GM18517 (cell line): ENCODE results near the gene PLA2G5.
"Not testable (repeated sequence)": the region's sequence is repeated elsewhere in the genome, so short reads cannot be mapped to it uniquely, and the experiment has no call there.

Experiments used
- ATAC-seq: cut with Tn5 transposase; IDR thresholded peaks from one replicate; pipeline ENCODE4 v1.9.1; 2021; ENCODE audit warnings: mild to moderate bottlenecking, moderate library complexity; ENCODE audit not compliant: unreplicated experiment

Gene PLA2G5, protein sequence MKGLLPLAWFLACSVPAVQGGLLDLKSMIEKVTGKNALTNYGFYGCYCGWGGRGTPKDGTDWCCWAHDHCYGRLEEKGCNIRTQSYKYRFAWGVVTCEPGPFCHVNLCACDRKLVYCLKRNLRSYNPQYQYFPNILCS

GRCh38 chr1:20069874-20070273 is at the start of gene PLA2G5:
TSS of gene PLA2G5 (plus strand) at chr1:20070194. CDS start at chr1:20084831, 14,637 bp downstream.
- ATAC-seq: no peak

DNA sequence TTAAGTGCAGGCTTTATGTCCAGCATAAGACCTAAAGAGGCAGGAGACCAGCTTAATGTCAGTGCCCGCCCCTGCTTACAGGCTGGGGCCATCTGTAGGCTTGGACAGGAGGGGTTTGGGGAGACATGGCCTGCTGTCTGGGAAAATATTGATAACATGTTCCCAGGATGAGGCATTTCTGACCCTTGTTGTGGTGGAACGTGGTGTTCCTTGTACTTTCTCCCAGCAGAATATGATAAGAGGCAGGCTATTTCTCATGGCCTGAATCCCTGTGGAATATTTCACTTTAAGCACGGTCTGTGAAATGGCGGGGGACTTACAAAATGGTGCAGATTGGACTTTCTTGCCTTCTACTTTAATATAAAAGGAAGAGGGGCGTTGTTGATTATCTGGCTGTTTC is 41.9 kb upstream of the PLA2G5 start:
- no peak for ATAC-seq

DNA sequence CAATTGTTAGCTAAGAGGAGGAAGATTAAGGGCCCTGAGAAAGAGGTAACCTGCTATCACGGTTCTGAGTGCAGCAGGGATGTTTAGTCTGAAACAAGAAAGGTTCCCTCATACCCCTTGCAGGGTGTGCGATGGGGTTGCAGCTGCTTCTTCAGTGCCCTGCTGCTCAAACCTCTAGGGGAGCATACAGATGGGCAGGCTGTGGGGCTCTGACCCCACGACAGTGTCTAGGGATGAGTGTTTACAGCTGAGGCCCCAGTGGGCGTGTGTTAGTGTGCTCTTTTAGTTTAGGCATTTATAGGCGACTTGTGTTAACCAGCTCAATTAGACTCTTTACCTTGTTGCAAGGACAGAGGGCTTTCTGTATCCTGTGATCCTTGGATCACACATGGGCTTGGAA is 41.3 kb upstream of the PLA2G5 start:
- no peak for ATAC-seq

DNA sequence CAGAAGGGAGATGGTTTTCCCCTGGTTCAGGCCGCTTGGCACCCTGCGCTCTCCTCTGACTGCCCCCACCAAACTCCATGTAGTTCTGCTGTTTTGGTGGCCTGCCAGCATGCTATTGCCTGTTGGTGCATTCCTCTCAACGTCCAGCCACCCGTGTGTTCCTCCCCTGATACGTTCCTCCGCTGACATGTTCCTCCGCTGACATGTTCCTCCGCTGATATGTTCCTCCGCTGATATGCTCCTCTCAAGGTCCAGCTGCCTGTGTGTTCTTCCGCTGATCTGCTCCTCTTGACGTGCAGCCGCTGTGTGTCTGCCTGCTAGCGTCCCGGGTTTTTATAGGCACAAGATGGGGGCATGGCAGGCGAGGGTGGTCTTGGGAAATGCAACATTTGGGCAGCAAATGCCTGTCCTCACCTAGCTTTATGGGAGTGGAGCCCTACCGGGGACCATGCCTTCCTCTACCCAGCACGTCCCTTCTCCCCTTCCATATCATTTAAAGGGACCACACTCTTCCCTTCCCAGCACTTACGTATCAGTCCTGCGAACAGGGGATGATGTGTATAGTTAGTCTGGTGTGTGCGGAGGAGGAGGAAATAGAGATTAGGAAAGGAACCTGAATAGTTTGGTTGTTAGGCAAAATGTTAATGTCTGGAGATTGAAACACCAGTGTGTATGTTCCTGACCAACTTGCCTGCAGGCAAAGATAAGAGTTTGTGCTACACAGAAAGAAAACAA is 40.6 kb upstream of the PLA2G5 start:
- no peak for ATAC-seq

GRCh38 chr1:20030436-20031151 is 39.4 kb upstream of the PLA2G5 start:
- ATAC-seq: not testable (repeated sequence)

GRCh38 chr1:20031161-20031560 is 38.8 kb upstream of the PLA2G5 start:
- ATAC-seq: no peak

DNA sequence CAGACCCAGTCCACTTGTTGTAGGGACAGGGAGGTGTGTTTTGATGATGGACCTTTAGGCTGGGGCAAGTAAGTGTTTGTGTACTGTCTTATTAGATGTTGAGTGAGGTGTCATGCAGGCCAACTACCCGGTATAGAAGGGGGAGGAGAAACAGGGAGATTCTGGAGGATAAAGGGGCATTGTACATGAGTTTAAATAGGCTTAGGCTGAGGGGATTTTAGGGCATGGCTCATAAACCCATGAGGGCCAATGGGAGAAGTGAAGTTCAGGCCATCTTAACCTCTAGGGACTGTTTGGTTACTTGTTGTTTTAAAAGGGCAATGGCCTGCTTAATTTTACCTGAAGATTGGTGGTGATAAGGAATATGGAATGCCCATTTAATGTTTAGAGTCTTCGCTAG is 38.2 kb upstream of the PLA2G5 start:
- no peak for ATAC-seq

GRCh38 chr1:20032425-20032824 is 37.6 kb upstream of the PLA2G5 start:
- no peak for ATAC-seq

GRCh38 chr1:20033420-20033819 is 36.6 kb upstream of the PLA2G5 start:
- no peak for ATAC-seq

DNA sequence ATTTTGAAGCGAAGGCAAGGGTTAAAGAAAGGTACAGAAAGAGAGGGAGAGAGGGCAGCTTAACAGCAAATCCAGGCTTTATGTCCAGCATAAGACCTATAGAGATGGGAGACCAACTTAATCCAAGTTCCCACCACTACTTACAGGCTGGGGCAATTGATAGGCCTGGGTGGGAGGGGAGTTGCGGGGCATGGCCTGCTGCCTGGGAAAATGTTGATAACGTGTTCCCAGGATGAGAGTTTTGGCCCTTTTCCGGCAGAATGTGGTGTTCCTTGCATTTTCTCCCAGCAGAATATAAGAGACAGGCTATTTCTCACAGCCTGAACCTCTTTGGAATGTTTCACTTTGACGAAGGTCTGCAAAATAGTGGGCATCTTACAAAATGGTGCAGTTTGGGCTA is 34.9 kb upstream of the PLA2G5 start:
- ATAC-seq: no peak

DNA sequence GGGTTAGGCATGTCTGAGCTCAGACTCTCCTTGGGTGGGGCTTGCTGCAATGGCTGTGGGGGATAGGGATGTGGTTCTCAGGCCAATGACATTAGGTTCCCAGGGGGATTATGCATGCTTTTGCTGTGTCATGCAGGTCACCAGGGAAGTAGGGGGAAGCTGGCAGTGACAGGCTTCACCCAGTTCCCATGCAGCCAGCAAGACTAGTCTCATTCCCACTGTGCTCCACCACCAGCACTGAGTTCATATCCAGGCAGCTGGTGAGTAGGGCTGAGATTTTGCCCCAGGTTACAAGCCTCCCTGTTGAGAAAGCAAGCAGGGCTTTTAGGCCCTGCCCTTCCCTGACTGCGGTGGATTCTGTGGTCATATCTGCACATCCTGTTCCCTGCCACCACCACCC is 32.1 kb upstream of the PLA2G5 start:
- no peak for ATAC-seq

- no peak for ATAC-seq
Measured at GRCh38 chr1:20047096-20047495, 22.9 kb upstream of the PLA2G5 start.

GRCh38 chr1:20048563-20048962 is 21.4 kb upstream of the PLA2G5 start:
- no peak for ATAC-seq

DNA sequence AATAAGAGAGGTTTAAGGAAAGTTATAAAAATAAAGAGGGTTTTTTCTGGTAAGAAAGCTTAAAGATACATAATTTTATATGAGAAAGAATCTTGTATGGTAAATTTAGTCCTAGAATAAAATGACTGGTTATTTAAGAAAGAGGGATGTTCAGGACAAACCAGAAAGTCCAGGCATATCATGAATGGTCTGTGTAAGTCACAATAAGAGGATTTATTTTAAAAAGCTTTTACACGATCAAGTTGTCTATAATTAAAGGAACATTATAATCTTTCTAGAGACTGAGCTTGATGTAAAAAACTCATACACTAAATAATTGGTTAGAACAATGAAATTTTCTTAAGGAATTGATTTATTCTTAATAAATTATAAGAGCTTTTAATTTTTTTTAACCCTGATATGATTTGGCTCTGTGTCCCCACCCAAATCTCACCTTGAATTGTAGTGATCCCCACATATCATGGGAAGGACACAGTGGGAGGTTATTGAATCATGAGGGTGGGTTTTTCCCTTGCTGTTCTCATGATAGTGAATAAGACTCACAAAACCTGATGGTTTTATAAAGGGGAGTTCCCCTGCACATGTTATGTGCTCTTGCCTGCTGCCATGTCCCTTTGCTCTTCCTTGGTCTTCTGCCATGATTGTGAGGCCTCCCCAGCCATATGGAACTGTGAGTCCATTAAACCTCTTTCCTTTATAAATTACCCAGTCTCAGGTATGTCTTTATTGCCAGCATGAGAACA is 20.8 kb upstream of the PLA2G5 start:
- ATAC-seq: not testable (repeated sequence)

- no peak for ATAC-seq
Measured at GRCh38 chr1:20051218-20051829, 18.7 kb upstream of the PLA2G5 start.

- ATAC-seq: no peak
Measured at GRCh38 chr1:20052386-20052785, 17.6 kb upstream of the PLA2G5 start.

GRCh38 chr1:20057886-20058420 is 12.0 kb upstream of the PLA2G5 start:
- no peak for ATAC-seq

GRCh38 chr1:20058531-20058930 is 11.5 kb upstream of the PLA2G5 start:
- ATAC-seq: no peak

- ATAC-seq: no peak
Measured at GRCh38 chr1:20059847-20060246, 10.1 kb upstream of the PLA2G5 start.

DNA sequence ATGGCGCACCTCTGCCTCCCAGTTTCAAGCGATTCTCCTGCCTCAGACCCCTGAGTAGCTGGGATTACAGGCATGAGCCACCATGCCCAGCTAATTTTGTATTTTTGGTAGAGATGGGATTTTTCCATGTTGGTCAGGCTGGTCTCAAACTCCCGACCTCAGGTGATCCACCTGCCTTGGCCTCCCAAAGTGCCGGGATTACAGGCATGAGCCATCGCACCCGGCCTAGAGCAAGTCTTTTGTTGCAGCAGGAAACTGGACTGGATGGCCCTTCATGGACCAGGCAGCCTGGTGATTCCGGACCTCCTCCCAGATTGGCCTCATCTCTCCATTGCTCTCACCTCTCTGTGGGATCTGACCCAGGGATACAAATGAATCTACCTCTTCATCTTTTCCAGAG is 9.2 kb upstream of the PLA2G5 start:
- not testable (repeated sequence) for ATAC-seq

- ATAC-seq: no peak
Measured at GRCh38 chr1:20061866-20062265, 8.1 kb upstream of the PLA2G5 start.
